GM12801 (cell line): Measurements from ENCODE around the gene RFX8.

Experiments used
- TF ChIP-seq, protein P1 (sequence below): IDR thresholded peaks from one replicate; pipeline ENCODE4 v1.5.1; 2011; ENCODE audit warnings: control low read depth; ENCODE audit not compliant: insufficient read length; ENCODE audit errors: extremely low read depth

RFX8 gene

DNA sequence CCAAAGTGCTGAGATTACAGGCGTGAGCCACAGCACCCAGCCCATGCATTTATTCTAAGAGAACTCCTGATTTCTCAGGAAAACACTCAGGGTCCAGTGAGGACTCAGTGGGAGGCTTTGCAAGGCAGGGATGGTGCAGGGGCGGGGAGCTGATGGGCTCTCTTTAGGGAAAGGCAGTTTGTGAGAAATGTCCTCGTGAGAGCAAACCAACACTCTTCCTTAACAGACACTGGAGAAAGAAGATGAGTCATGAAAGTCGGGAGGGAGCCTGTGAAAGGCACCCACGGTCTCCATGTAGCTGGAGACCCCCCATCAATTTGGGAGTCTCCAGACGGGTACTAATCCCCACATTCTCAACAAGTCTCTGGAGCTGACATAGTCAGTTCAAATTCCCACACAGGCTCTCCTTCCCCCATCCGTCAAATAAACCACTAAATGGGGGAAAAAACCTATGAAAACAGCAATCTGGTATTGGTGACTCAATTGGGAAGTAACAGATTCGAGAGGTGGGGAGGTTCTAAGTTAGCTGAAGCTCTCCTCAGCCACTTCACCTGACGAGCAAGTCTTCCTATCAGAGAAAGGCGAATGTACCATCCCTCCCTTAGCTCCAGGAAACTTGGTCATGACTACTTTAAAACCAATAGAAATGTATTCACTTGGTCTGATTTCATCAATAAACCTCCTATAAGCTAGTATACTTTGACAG, 76.6 kb downstream of the RFX8 start:
- TF ChIP-seq, protein P1, sequence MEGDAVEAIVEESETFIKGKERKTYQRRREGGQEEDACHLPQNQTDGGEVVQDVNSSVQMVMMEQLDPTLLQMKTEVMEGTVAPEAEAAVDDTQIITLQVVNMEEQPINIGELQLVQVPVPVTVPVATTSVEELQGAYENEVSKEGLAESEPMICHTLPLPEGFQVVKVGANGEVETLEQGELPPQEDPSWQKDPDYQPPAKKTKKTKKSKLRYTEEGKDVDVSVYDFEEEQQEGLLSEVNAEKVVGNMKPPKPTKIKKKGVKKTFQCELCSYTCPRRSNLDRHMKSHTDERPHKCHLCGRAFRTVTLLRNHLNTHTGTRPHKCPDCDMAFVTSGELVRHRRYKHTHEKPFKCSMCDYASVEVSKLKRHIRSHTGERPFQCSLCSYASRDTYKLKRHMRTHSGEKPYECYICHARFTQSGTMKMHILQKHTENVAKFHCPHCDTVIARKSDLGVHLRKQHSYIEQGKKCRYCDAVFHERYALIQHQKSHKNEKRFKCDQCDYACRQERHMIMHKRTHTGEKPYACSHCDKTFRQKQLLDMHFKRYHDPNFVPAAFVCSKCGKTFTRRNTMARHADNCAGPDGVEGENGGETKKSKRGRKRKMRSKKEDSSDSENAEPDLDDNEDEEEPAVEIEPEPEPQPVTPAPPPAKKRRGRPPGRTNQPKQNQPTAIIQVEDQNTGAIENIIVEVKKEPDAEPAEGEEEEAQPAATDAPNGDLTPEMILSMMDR = no peak

DNA sequence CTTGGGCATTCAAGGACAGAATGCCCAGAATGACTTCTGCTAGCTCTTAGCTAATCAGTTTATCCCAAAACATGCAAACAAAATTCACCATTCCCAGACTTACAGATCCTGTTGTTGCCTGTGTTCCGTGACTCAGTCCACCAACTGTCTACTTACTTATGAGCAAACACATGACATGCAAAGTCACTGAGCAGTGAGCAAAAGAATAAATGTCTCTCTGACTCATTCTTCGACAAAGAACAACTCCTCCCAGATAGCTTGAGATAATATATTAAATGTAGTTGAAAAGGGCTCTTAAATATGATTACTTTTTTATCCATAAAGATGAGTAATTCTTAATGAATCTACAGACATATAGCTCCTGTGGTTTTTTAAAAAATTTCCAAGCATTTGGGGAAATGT, 78.6 kb downstream of the RFX8 start:
- TF ChIP-seq, protein P1 = no peak

DNA sequence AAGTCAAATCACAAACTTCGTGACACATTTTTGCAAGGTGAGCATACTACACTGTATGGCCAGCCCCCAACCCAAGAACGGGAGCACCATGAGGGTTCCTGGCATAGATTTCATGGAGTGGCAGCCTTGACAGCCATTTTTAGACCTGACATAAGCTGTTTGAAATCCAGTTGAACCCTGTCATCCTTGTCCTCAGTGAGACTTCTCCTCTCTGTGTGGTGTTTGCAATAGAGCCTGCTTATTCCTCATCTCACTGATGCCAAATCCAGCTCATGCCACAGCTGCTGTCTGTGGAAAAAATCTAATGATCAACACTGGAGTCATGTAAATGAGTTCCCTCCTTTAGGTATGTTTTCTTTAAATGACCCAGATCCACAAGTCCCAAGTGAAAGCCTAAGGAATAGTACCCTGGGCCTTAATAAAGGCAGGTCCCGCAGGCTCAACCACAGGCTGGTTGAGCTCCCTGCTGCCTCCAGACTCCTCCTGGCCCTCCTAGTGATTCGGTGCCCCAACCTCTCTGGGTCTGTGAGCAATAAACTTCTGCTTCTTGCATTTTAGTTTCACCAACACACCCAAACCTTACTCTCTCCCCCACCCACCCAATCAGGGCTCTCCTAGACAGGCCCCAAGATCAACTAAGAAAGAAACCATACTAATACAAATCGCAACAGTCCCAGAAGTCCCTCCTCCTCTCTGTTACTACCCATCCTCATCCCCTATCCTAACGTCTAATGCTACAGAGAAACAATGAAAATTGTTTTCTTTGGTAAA, 79.2 kb downstream of the RFX8 start:
- TF ChIP-seq, protein P1 = no peak

DNA sequence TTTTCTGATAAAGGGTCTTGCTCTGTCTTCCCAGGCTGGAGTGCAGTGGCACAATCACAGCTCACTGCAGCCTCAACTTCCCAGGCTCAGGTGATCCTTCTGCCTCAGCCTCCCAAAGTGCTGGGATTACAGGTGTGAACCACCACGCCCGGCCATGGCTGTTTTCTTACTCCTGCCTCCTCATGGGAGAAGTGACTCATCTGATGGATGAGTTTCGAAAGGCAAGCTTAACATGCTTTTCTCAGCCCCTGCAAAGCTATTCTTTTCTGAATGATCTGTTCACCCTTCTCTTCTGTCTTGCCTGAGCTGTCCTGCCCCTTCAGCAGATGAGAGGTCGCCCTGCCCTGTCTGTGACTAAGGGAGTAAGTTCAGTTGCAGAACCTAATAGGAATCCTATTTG, 86.7 kb downstream of the RFX8 start:
- TF ChIP-seq, protein P1 = no peak

DNA sequence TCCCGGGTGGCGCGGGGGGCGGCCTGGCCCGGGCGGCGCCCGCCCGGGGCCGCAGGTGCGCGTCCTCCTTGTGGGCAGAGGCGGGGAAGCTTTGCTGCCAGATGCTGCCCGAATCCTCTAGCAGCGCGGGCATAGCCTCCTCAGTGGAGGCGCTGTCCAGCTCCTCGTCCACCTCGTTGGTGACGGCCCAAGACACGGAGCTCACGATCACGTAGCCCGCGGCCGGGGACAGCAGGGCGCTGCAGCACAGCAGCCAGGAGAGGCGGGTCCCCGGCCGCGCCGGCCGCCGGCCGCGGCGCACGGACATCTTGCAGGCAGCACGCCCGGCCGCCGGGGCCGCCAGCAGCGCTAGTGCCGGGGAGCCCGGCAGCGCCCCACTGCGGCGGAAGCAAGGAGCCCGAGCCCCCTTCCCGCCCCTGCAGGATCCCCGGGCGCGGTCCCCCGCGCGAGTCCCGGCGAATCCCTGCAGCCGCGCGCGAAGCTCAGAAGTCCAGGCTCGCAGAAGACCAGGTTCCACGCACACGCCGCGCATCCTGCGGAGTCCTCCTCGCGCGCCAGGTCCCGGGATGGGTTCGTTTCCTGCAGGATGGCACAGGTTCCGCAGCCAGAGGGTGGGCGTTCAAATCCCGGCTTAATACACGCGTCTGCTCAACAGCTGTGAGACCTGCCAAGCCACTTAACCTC, 87.6 kb downstream of the RFX8 start, which contains the start of gene CREG2:
Gene CREG2, minus strand, starts transcription at position 353 of the 684 bp plus-strand sequence. Its CDS starts 46 bp downstream, at position 307.
- TF ChIP-seq, protein P1 = no peak

DNA sequence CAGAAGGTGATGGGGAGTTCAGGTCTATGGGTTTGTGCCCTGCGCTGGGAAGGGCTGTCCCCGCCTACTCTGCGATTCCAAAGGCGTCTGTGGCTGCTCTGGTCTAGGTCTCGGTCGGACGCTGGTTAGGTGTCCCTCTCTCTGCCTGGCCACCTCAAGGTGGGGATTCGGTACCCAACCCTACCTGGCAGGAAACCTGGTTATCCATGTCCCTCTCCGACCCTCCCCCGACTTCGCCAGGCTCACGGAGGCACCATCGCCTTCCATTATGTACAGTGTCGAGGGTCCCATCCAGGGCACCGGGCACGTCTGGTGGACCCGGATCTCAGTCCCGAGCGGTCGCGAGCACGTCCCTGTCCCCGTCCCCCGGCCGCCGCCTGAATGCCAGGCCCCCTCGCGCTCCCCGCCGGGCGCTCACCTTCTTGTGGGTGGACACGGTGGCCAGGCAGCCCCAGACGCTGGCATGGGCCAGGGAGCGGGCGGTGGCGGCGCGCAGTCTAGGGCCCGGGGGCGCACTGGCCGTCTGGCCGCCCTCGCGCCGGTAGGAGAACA, 88.2 kb downstream of the RFX8 start:
- TF ChIP-seq, protein P1 = no peak

DNA sequence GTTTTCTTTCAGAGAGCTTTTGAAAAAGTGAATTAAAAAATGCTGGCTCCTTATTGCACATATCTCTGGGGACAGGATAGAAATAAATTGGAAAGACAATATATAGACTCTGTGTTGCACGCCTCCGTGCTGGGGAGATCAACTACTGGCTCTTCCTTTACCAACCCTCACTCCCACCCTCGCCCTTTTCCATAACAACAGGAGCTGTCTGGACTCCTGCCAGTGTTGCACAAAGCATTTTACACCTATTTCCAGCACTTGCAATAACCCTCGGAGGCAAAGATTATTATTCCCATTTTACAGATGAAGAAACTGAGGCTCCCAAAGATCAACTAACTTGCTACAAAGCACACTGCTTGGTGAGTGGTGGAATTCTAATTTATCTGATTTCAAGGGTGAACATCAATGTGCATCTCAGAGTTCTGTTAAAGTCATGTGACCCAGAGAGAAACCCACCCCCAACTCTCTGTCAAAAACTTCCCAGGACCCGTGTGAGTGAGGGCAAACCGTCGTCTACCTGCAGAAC, 91.8 kb downstream of the RFX8 start:
- TF ChIP-seq, protein P1 = no peak
